ENCODE results near the gene INSIG2. TPM values are rescaled to one million over a fixed set of nuclear protein-coding genes. Genes with fewer than 3 reads are reported as not detected.

Gene INSIG2
- total RNA-seq: 4.1 and 6.5 TPM in 2 replicates

GRCh38 chr2:118088051-118089024 is at the start of gene INSIG2:
TSS of gene INSIG2 (plus strand) at chr2:118088471. CDS start at chr2:118096557, 8,086 bp downstream.

Other genes starting within 250 kb of the INSIG2 start
- 21.3 and 23.0 TPM in 2 replicates for gene CCDC93, start 74.4 kb upstream of the INSIG2 start, total RNA-seq